SK-N-SH (cell line): Measurements from ENCODE around the gene ITGB6.

Experiments used
- CTCF ChIP-seq: fragments of 200-600 bp; sonication (generic); IDR thresholded peaks from 2 replicates; pipeline ENCODE4 v1.6.1; 2017; ENCODE audit warnings: antibody characterized with exemption, mild to moderate bottlenecking, moderate library complexity
- ELF1 ChIP-seq: IDR thresholded peaks from 2 replicates; pipeline ENCODE4 v1.4.0; 2012
- EP300 ChIP-seq, 2 experiments: IDR thresholded peaks; 2 replicates each; pipeline versions ENCODE4 v1.4.0 to v1.6.1; 2012; ENCODE audit warnings: borderline replicate concordance in 1 of 2, low read depth in 1 of 2, low read length in 1 of 2
- EZH2phosphoT487 ChIP-seq: fragments of 200-600 bp; sonication (generic); IDR thresholded peaks from 2 replicates; pipeline ENCODE4 v1.6.1; 2017; ENCODE audit warnings: low read depth, mixed run types, mild to moderate bottlenecking, antibody characterized with exemption, moderate library complexity, borderline replicate concordance
- FOXM1 ChIP-seq: IDR thresholded peaks from 2 replicates; pipeline ENCODE4 v1.4.0; 2012; ENCODE audit warnings: low read depth, mild to moderate bottlenecking
- JUND ChIP-seq: IDR thresholded peaks from 2 replicates; pipeline ENCODE4 v1.4.0; 2012
- MXI1 ChIP-seq: IDR thresholded peaks from 2 replicates; pipeline ENCODE4 v1.6.1; 2012; ENCODE audit warnings: mild to moderate bottlenecking, low read depth, low read length, improper control_type of control experiment
- POLR2AphosphoS5 ChIP-seq: IDR thresholded peaks from 2 replicates; pipeline ENCODE4 v1.6.1; 2012; ENCODE audit warnings: low read depth, low read length
- RAD21 ChIP-seq: IDR thresholded peaks from 2 replicates; pipeline ENCODE4 v1.6.1; 2012; ENCODE audit warnings: mild to moderate bottlenecking, low read length
- RCOR1 ChIP-seq: fragments of 150-350 bp; IDR thresholded peaks from 2 replicates; pipeline ENCODE4 v1.6.1; 2017; ENCODE audit warnings: antibody characterized with exemption, low read length
- YY1 ChIP-seq: IDR thresholded peaks from 2 replicates; pipeline ENCODE4 v1.4.0; 2012; ENCODE audit warnings: low read depth, mild to moderate bottlenecking
- ZBTB33 ChIP-seq: IDR thresholded peaks from 2 replicates; pipeline ENCODE4 v1.4.0; 2012; ENCODE audit warnings: low read depth, borderline replicate concordance
- TF ChIP-seq, protein P1 (sequence below): IDR thresholded peaks from 2 replicates; pipeline ENCODE4 v1.6.1; 2012; ENCODE audit warnings: mild to moderate bottlenecking, low read depth, low read length, moderate library complexity

- no peak for TF ChIP-seq POLR2AphosphoS5
- TF ChIP-seq, protein P1, sequence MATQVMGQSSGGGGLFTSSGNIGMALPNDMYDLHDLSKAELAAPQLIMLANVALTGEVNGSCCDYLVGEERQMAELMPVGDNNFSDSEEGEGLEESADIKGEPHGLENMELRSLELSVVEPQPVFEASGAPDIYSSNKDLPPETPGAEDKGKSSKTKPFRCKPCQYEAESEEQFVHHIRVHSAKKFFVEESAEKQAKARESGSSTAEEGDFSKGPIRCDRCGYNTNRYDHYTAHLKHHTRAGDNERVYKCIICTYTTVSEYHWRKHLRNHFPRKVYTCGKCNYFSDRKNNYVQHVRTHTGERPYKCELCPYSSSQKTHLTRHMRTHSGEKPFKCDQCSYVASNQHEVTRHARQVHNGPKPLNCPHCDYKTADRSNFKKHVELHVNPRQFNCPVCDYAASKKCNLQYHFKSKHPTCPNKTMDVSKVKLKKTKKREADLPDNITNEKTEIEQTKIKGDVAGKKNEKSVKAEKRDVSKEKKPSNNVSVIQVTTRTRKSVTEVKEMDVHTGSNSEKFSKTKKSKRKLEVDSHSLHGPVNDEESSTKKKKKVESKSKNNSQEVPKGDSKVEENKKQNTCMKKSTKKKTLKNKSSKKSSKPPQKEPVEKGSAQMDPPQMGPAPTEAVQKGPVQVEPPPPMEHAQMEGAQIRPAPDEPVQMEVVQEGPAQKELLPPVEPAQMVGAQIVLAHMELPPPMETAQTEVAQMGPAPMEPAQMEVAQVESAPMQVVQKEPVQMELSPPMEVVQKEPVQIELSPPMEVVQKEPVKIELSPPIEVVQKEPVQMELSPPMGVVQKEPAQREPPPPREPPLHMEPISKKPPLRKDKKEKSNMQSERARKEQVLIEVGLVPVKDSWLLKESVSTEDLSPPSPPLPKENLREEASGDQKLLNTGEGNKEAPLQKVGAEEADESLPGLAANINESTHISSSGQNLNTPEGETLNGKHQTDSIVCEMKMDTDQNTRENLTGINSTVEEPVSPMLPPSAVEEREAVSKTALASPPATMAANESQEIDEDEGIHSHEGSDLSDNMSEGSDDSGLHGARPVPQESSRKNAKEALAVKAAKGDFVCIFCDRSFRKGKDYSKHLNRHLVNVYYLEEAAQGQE: no peak
- TF ChIP-seq CTCF: no peak
- TF ChIP-seq RCOR1: peak; percentile 99
- no peak for TF ChIP-seq MXI1
- 0 out of 2 replicates have a peak, but pooled peaks have one; percentile 12 for TF ChIP-seq RAD21
- no peak for TF ChIP-seq JUND
- TF ChIP-seq EP300 (IDR thresholded peaks at IDR 0.05; ENCODE audit: borderline replicate concordance in 1 of 2, low read depth in 1 of 2, low read length in 1 of 2): peak in 1 of 2 experiments; percentile 91; a peak in 2 of 4 replicates
- no peak for TF ChIP-seq ELF1
- no peak for TF ChIP-seq FOXM1
- no peak for TF ChIP-seq EZH2phosphoT487
- no peak for TF ChIP-seq YY1
- no peak for TF ChIP-seq ZBTB33
These were observed 25.6 kb upstream of the ITGB6 start for GRCh38 chr2:160225722-160226121.
